ENCODE data around the gene CACNG5.

The CACNG5 gene

DNA sequence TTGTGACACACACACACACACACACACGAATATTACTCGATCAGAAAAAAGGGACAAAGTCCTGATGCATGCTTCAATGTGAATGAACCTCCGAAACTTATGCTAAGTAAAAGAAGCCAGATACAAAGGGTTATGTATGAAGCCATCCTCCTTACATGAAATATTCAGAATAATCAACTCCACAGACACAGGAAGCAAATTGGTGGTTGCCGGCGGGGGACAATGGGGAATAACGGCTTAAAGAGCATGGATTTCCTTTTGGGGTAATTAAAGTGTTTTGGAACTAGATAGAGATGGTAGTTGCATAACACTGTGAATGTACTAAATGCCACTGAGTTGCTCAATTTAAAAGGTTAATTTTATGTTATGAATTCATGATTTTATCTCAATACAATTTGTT lies 8.1 kb upstream of the CACNG5 start:
- no peak for DNase-seq

DNA sequence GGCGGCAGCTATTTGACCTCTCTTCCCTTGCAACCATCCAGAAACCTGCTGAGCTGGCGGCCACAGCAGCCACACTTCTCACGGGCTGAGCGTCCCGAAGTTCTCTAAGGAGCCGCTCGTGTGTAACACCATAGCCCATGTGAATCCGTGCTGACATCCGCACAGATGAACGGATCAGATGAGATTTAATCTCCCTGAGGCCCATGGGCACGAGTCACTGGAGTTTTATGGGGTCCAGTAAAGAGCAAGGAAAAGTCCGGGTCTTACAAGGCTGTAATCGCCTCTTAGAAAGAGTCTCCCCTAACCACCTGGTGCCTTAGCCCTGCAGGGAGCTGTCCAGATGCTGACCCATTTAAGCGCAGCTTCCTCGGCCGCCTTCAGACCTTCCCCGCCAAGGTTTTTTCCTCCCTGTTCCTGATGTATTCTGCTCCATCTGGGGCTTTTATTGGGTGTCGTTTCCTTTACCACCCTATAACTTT lies 5.5 kb upstream of the CACNG5 start:
- no peak for DNase-seq

DNA sequence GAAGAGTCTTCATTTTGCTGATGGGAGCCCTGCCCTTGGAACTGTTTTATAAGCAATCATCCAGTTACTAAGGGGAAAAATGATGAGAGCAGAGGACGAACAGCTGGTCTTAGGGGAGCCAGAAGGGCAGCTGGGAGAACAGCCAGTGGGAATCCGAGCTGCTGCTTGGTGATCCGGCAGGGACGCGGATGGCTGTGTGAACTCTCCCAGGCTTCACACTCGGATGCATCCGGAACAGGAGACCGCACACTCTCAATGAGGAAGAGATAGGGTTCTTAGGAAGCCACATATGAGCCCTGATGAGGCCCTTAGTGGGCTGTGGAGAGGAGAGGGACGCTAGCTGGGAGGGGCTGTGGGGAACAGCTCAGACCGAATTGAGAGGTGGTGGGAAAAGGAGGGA lies 5.0 kb upstream of the CACNG5 start:
- DNase-seq, result no peak

DNA sequence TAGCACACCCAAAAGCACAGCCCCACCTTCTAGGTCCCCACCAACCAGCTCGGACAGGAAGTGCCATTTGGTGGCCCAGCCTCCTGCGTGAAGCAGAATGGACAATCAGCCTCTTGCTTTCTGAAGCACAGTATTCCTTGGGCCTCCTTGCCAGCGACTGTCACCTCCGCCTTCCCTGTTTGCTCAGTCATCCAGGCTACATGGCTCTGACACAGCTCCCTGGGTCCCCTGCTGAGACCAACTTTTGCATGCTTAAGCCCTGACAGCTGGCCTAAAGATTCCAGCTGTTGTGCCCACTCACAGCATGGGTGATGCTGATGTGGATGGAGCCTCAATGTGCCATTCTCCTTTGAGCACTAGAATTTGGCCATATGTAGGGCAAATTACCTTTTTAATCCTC lies 4.5 kb upstream of the CACNG5 start:
- DNase-seq, result no peak

DNA sequence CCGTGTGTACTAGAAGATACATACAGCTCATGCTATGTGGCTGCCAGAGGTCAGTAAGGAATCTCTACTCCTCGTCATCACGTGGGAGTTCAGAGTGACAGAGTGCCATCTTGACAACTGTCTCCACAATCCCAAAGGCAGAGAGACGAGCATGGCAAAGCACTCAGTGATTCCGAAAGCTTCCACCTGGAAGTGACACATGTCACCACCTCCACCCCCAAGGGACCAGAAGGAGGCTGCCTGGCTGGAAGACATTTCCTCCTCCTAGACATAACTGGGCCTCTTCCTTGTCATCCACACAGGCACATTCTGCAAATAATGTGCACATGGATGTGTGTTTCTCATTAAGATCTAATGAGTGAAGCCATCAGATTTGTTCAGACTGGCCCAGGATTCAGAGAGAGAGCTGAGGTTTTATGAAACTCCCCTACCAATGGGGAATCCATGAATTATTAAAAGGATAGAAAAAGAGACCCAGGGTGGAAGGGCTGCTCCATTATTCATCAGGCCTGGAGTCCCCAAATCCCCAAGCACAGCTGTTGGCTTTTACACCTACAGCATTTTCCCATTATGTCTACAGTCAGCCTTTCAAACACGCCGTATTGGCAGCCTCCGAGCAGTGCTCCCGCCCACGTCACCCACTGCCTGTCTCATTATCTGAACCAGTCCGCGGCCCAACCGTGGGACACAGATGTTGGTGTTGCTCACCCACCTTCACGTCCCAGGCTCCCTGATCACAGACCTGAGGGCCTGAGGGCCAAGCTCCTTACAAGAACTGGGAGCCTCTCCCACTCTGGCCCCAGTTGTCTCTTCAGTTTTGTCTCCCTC lies 3.3 kb upstream of the CACNG5 start:
- no peak for DNase-seq

DNA sequence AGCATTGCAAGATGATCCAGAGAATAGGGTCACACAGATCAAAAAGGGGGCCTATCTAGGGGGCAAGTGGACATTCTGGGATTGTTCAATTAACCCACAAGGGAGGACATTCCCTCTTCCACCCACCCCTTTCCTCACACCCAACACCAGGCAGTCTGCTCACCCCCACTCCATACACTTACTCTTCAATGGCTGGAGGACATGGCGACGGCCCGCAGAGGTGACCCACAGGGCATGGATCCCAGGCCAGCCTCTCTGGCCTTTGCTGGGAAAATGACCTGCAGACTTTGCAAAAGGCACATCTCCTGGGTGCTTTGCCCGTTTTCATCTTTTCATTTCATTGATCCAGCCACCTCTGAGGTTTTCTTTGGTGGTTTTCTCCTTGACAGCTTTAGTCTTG lies 1.7 kb upstream of the CACNG5 start:
- no peak for DNase-seq

DNA sequence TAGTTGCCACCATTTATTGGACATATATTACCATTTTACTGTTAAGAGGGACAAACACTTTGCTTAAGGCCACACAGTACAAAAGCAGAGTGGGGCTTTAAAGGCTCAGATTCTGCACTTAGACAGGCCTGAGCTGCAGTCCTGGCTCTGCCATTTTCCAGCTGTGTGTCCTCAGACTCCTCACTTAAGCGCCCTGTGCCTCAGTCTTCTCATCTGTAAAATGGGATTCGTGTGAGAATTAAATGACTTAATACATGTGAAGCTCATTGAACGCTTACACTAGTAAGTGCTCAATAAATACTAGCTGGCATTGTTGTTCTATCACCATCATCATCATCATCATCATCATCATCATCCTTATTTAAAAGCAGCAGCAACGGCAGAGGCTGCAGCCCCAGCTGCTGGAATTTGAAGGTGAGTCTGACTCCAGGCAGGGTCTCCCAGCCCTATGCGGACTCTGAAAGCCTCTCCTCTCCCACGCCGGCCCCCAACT lies 445 bp upstream of the CACNG5 start:
- no peak for DNase-seq

DNA sequence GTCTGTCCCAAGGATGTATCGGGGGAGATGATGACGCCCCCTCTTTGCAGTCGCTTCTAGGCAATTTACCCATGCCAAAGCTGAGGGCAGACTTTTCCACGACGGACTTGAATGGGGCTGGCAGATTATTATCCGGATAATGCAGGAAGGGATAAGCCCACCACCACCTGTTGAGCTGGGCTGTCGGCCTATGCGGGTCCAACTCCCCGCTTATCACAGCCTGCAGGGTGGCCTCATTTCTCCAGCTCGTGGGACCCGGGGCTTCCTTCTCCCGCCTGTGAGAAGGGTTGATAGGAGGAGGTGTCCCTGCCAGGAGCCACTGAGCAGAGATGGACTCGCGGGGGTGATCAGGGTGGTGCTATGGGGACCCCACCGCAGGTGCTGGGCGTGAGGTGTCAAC lies 559 bp downstream of the CACNG5 start:
- DNase-seq, result no peak

DNA sequence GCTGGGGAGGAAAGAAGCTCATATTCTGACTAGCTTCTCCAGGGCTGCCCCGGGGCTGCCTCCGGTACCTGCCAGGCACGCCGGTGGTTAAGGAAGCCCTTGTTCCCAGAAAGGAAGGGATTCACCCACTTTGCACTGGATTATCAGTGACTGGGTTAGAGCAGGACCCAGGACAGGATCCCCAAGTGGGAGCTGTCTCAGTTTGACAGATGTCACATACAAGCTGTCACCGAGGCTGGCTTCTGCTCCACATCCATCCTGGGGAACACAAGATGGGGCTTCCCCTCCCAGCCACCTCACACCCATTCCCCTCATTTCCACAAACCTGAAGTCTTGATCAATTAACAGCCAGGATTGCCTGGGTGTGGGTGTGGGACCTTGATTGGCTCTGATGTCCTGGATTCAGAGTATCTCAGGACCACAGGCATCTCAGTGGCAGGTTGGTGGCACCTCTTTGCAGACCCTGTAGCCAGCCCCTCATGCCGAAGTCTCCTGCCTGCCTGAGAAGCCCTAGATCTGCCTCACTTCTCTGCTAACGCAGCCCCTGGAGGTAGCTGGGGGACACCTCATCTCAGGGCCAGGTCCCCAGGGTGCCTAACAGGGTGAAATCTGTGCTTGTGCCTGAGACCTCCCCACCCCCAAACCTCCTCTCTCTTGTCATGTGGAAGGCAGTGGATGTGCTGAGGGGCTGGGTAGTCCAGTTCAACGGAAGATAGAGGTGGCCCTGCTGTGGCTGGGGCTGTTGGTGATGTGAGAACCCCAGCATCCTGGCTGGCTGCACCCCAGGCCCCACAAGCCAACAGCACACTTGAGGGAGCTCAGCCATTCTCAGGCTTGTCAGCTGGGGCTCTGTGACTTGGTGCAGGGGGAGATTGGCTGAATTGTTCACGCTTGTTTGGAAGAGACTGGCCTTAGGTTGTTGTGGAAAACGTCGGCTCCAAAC lies 1.4 kb downstream of the CACNG5 start:
- DNase-seq, result no peak

DNA sequence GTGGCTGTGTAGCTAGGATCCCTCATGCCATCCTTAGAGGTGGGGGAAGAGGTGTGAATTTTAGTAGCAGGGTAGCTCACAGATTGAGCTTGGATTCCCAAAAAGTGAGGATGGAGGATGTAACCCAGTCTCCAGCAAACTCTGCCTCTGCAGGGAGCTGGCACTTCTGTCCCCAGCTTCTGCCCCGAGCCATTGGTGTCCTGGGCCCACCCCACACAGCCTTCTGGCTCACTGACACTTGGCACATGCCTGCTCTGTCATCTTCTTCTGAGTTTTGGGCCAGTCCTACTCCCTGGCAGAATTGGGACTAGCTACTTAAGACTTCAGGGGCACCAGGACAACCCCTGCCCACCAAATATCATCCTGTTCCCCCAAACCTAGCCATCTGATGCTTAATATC lies 2.3 kb downstream of the CACNG5 start:
- DNase-seq, result no peak

DNA sequence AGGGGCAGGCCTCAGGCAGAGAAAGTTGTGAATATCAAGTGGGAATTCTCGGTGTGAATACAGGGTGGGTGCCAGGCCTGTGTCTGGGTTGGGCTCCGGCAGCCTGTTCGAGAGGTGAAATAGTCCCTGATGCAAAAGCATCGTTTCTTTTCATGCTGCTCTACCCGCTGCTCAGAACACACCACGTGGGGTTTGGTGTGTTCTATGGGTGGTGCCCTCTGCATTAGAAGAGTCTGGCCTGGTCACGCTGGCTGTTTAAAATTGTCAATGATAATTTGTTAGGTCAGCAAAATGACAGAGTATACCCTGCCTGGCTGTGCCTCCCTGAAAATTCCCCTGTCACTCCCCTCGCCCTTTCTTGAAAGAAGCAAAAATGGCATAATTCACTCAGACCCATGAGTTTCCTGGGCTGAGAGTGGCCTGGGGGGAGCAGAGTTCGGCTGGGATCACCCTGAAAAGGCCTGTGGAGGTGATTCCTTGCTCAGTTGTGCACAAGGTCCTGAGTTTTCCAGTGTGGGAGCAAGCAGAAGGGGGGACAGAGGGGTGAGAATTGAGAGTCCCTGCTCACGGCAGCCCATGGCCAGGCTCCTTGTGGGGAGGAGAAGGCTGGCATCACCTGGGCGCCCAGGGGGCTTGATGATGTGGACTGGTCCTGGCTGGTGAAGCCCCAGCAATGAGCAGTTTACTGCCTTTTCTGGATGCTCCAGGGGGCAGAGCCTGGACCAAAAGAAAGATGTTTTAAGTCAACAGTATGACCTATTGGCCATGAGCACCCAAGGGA lies 3.2 kb downstream of the CACNG5 start:
- no peak for DNase-seq

DNA sequence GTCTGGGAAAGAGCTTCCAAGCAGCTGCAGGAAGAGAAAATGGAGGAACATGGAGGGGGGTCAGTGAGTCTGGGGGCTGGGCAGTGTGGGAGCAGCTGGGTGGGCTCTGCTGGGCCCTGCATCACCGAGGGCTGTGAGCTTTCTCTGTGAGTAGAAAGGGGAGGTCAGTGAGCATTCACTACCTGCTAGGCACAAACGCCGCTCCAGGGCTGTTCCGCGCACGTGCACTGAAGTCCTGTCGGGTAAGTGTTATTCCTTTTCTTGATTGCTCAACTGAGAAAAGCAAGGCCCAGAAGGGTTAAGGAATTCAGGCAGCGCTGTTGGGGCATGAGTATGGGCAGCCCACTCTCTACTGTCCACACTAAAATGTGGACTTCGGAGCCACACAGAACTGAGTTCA lies 4.7 kb downstream of the CACNG5 start:
- no peak for DNase-seq

DNA sequence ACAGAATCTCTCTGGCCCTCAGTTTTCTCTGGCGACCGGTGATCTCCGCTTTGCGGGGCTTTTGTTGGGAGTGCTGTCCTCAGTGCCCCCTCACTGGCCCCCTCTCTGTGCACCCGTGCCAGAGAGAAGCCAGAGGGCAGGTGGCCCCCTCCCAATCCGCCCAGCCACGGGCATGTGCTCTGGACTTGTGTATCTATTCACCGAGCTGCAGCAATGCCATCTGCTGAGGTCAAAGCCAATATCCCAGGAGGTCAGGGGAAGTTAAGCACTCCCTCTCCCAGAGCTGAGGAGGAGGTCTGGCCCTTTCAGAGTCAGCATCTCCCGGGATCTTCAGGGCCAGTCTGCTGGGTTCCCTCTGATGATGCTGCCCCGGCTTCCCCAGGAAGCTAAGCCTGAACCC lies 5.1 kb downstream of the CACNG5 start:
- no peak for DNase-seq

DNA sequence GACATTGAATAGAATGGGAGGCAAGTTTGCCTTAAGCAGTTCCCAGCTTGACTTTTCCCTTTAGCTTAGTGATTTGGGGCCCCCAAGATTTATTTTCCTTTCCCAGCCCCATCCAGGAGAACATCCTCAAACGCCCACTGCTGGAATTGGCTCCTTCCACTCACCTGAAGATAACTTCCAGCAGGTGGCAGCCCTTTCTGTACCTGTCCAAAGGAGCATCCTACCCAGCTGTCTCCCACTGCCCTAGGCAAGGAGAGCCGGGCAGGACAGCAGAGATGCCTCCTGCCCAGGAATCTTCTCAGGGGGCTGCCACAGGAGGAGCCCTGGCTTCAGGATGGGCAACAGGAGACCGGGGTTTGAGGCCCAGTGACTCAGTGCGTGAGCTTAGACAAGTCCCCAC lies 6.4 kb downstream of the CACNG5 start:
- no peak for DNase-seq

DNA sequence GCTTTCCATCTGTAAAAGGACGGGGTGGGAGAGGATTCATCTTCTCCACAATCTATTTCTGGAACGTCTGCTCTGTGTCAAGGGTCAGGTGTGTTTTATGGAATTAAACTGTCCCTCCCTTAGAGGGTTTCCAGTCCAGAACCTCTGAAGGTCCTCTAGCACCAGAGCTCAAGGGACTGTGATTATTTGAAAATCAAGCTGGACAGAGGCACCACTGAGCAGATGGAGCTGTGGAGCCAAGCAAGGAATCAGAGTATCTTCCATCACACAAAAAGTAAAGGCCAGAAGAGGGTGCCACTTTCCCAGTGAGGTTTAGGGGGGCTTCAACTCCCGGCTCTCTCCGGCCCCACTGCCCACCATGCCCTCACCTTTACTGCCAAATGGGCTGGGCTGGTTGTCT lies 6.8 kb downstream of the CACNG5 start:
- DNase-seq, result no peak

DNA sequence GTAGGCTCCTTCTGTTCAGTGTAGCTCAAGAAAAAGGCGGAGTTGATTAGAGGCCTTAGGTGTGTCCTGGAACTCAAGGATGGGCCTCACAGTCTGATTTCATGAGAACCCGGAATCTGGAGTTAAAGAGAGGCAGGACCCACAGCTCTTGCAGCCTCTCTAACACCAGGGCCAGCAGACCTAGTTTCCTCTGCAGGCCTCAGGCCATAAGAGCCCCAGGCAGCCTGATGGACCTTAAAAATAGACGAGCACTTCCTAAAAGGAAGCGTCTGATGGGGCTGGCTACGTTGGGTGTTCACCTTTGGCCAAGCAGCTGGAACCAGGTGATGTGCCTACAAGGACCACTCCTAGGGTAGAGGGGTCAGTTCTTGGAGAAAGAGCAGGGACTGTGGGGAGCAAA lies 7.6 kb downstream of the CACNG5 start:
- no peak for DNase-seq

DNA sequence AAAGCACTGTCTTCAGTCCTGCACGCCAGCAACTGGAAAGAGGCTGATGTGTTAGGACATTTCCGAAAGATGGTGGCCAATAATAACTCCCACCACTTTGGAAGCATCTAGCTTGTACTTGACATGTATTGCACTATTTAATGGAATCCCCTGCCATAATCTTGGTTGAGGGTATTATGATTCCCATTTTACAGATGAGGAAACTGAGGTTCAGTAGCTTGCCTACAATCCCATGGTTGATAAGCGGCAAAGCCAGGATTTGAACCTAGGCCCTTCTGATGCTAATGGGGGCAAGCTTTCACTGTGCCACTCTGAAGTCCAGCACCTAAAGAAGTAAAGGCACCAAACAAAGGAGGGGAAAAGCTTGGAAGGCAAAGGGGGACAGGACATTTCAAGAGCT lies 8.0 kb downstream of the CACNG5 start:
- DNase-seq, result no peak

DNA sequence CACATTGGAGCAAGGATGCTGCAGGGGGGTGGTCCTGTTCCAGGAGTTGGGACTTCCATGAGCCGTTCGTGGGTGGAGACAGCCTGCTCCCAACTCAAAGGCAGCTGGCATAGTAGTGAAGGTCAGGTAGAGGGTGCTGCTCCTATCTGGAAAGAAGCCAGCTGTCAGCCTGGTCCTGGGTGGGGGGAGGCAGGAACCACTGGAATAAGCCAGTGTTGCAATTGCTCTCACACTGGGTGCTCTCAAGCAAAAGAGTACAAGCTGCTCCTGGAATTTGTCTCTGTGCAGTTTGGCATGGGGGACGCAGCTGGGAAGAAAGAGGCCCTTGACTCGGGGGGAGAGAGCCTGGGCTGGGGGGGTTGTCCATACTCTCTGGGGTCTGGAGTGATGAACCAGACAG lies 8.7 kb downstream of the CACNG5 start:
- no peak for DNase-seq

DNA sequence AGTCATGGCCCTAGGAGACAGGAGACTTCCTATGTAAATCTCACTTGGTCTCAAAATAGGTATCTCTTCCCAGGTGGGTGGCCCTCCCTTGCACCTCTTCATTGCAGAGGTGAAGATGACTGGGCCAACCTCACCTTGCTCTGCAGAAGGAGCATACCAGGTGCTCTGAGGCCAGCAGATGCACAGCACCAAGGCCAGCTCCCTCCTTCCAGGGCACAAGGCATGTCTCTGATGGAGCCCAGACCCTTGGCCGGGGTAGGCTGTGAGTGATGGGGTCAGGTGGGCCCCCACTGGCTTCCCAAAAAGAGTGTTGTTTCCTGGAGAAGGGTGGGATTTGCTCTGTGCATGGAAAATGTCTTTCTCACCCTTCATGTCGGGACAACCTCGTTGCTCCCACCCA lies 12.8 kb downstream of the CACNG5 start:
- DNase-seq, result no peak

DNA sequence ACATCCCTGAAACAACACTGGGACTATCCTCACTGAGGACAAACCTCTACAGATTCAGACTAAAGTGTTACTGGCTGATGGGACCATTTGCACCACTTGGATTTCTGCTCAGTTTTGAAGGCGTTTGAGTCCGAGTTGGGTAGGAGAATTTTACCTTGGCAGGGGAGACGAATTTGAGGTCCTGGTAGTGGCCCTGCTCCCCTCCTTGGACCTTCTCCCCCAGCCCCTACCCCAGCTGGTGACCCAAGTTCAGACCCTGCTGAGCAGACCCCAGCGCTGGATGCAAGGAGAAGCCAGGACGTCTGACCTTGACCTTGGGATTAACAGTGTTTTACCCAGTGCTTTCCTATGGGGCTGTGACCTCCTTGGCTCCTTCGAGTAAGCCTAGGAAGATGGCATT lies 13.6 kb downstream of the CACNG5 start:
- DNase-seq, result no peak

DNA sequence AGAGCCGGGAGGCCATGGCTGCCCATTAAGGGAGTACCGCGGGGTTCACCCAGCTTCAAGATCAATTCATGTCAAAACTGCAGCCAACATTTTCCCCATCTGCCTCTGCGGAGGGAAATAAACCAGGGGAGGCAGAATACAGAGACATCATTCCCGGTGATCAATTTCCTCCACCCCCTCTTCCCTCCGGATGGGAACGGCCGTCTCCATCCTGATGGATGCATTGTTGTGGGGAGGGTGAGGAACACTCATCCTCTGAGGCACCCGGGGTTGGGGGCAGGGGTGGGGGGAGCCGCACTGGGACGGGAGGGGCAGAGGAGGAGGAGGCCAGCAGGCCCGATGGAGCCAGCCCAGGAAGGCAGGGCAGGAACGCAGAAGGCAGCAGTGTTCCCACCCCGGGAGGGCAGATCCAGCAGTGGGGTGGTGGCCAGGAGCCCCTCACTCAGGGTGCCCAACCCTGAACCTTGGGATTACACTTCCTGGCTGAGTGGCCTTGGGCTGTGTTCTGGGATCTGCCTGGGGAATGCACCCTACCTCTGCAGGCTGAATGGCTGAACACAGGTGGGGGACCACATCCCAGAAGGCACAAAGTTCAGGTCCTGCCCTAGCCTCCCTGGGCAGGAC lies 14.2 kb downstream of the CACNG5 start:
- DNase-seq, result no peak

DNA sequence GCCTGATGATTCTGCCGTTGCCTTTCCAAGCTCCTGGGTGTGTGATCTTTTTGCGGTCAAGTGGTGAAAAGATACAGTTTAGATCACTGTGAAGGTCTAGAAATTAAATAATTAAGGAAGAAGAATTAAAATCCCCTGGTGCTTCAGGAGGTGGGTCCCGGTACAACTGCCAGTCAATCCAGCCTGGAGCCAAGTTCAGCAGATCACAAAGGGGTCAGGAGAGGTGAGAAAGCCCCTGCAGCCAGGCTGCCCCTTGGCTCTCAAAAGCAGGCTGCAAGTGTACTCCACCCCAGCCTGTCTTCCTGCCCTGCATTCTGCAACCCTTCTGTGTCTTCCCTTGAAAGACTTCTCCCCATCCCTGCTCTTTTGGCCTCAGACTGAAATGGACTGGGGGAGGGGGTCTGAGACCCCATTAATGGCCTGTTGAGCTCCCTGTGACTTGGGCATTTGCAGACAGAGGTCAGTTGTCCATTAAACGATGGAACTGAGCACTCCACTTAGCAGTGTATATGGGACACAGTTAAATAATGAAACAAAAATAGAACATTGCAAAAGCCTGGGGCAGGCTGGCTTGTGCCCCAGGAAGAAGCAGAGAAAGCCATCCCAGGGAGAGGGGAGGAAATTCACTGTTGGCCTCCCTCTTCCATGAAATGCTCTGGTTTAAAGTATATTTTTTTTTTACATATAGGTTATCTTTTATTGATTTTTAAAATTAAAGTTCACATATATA lies 15.1 kb downstream of the CACNG5 start:
- DNase-seq, result no peak
